Nasal cavity respiratory epithelium epithelial cell of viscerocranial mucosa (primary cell): ENCODE measurements around the gene TFF2. TPM values are rescaled to one million over a fixed set of nuclear protein-coding genes. Genes with fewer than 3 reads are reported as not detected.

Experiments used
- total RNA-seq: library from RNA; depleted of rRNA; stranded (reverse); fragments of >200 nt; gene quantifications from 2 replicates; pipeline ENCODE4 v1.2.3, GENCODE V29; 2014

TFF2 gene, protein sequence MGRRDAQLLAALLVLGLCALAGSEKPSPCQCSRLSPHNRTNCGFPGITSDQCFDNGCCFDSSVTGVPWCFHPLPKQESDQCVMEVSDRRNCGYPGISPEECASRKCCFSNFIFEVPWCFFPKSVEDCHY
- not detected in 2 replicates for total RNA-seq

DNA sequence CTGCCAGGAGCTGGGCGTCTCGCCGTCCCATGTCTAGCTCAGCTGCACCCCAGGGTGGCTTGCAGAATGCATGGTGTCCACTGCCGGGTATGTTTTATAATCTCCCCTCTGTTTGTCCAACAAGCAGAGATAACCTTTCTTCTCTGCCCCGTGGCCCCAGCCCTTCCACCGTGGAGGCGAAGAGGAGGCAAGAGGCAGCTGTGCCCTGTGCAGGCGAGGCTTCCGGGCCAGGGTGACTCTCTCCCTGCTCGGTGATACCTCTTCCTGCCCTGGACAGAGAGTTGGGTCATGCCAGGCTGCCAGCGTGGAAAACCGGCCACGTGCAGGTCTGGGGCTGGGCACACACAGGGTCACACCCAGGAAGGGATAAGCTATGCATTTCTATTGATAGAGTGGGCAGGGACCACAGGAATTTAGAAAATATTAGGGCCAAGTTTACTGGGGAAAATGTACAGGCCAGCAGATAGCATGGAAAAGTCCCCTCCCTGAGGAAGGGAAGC is at the start of gene TFF2:
Gene TFF2 (minus strand): TSS at position 68 of the 500 bp plus-strand sequence. CDS start 37 bp downstream, at position 31.

DNA sequence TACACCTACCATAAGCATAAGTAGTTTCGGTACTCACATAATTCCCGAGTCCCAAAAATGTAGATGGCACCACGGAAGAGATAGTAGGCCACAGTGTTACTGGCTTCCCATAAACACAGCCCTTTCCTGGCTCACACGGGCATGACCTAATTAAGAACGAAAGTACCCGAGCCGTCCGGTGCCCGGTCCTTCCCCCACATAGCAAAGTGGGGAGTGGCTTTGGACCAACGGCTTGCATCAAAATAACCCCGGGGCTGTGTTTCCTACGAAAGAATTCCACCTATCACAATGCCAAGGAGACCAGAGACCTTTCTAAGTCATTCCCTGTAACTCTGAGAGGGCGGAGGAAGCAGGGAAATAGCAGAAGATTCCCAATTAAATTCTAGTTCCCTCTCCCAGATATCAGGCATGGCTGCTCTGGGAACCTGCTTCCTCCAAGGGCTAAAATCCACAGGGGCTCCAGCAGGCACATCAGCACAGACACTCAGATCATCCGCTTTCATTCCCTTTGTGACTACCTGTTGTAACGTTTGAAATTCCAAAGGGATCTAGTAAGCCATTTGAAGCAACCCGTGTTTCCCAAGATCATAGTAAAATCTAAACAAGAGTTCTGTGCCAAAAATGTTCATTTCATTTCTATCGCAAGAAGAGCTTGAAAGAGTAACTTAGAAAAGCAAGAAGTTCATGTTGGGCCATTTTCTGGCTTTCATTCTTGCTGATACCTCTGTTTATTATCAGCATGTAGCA is 45.3 kb upstream of the TFF2 start, which contains the start of gene TMPRSS3:
Gene TMPRSS3 (minus strand): TSS at position 148 of the 747 bp plus-strand sequence. CDS start 635 bp downstream, outside the sequence.

DNA sequence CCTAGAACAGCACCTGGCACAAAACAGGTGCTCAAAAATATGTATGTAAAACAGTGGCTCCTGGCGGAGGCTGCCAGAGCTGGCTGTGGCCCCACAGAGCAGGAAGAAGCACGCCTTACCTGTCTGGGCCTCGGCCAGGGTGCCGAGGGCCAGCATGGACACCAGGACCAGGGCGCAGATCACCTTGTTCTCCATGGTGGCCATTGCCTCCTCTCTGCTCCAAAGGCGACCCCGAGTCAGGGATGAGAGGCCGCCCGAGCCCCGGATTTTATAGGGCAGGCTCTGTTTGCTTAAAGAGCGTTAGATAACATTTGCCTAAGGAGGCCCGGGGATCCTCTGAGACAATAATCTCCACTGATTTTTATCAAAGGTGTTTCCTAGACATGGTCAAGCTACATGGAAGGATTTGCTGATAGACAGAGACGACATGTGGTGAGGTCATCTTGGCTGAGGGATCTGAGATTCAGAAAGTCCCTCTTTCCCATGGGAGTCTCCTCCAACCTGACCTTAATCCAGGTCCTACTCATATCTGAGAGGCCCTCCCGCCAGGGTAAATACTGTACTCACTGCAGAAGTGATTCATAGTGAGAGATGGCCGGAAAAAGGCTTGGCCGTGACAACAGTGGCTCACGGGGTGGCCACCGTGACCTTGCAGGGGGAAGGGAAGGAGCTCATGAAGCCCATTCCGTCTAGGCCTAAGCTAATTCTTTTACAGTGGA is 15.7 kb upstream of the TFF2 start, which contains the start of gene TFF1:
Gene TFF1 (minus strand): TSS at position 244 of the 719 bp plus-strand sequence. CDS start 40 bp downstream, at position 204.

DNA sequence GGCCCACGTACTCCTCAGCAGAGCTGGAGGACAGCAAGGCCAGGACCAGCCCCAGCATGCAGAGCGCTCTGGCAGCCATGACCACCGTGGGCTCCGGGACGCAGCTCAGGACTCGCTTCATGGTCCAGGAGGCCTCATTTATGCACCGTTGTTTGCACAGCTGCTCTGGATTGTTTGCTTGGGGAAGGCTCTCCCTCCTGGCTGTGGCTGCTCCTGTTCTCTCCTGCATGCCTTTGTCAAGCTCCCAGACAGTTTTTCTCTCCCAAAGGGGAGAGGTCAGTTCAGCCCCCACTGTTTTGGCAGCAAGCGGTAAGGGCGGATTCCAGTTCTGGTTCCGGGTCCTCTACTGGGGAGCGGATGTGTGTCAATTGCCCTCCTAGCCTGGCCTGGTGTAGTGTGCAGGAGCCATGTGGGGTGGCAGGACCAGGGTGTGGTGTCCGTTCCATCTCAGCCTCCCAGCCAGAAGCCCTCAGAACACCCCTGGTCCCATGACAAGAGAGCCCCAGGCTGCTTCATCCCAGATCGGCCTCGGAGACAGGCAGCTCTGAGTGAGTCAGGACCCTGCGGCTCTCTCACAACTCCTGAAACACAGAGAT is 35.4 kb downstream of the TFF2 start, which contains the start of gene TFF3:
Gene TFF3 (minus strand): TSS at position 114 of the 596 bp plus-strand sequence. CDS start 35 bp downstream, at position 79.

Other genes with a start within 250 kb of the TFF2 start
- 32.0 and 81.0 TPM in 2 replicates for gene ABCG1, start 131.9 kb downstream of the TFF2 start, total RNA-seq
- 0.21 TPM in 1 of 2 replicates, not detected in the other for gene TFF3, start 35.6 kb downstream of the TFF2 start, total RNA-seq
- gene TFF1, start 15.5 kb upstream of the TFF2 start, total RNA-seq, result not detected in 2 replicates
- gene TMPRSS3, start 45.1 kb upstream of the TFF2 start, total RNA-seq, result 0.07 TPM in 1 of 2 replicates, not detected in the other
- not detected in 2 replicates for gene UBASH3A, start 52.9 kb upstream of the TFF2 start, total RNA-seq
- 0.34 and 0.36 TPM in 2 replicates for gene RSPH1, start 145.2 kb upstream of the TFF2 start, total RNA-seq
- 9.2 and 21.1 TPM in 2 replicates for gene SLC37A1, start 162.9 kb upstream of the TFF2 start, total RNA-seq